ENCODE measurements around the gene SYT12.

GRCh38 chr11:67060111-67060522 is 37.2 kb downstream of the SYT12 start:
- TF ChIP-seq POLR2AphosphoS5 (IDR thresholded peaks at IDR 0.05; ENCODE audit: insufficient read depth, low read depth, low read length) (no peak), CTCF (IDR thresholded peaks at IDR 0.05; ENCODE audit: extremely low read depth in 1 of 2, insufficient read depth in 1 of 2, low read depth in 1 of 2, low read length in 2 of 2) (no peak), POLR2A (IDR thresholded peaks at IDR 0.05; ENCODE audit: low read depth, low read length) (no peak), MAX (IDR thresholded peaks at IDR 0.05; ENCODE audit: insufficient read depth, insufficient read length) (no peak)
